Transverse colon (tissue), 4 donors: ENCODE results near the gene FER. TPM values are rescaled to one million over a fixed set of nuclear protein-coding genes. Genes with fewer than 3 reads are reported as not detected.

Source experiments
- DNase-seq: peaks from one replicate; pipeline ENCODE4 v3.0.0-alpha.2; 2019
- H3K27ac ChIP-seq, 4 donors: fragments of 200-600 bp; sonication (generic); 2 replicates each; pipeline ENCODE4 v1.5.1; 2016 to 2018; ENCODE audit warnings: inconsistent platforms in 4 of 4
- H3K27me3 ChIP-seq: fragments of 200-600 bp; sonication (generic); 2 replicates; pipeline ENCODE4 v1.5.1; 2017; ENCODE audit warnings: inconsistent platforms
- H3K36me3 ChIP-seq, 4 donors: fragments of 200-600 bp; sonication (generic); 2 replicates each; pipeline ENCODE4 v1.5.1; 2017 to 2019; ENCODE audit warnings: inconsistent platforms in 4 of 4
- H3K4me1 ChIP-seq, 4 donors: fragments of 200-600 bp; sonication (generic); 2 replicates each; pipeline ENCODE4 v1.5.1; 2017 to 2020; ENCODE audit warnings: inconsistent platforms in 4 of 4
- H3K4me3 ChIP-seq, 4 donors: fragments of 200-600 bp; sonication (generic); 1 replicate in 1 of 4; 2 replicates in 3 of 4; pipeline versions ENCODE4 v1.5.1 to v1.6.1; 2017 to 2019; ENCODE audit warnings: inconsistent platforms in 4 of 4
- H3K9me3 ChIP-seq, 2 donors: fragments of 200-600 bp; sonication (generic); 2 replicates each; pipeline ENCODE4 v1.5.1; 2017 to 2019; ENCODE audit warnings: inconsistent platforms in 2 of 2
- CTCF ChIP-seq, 5 experiments: fragments of 200-600 bp in 3 of 5; fragments of 450-650 bp in 2 of 5; sonication (generic) in 3 of 5; IDR thresholded peaks; 1 replicate in 2 of 5; 2 replicates in 3 of 5; pipeline ENCODE4 v1.5.1; 2016 to 2017; ENCODE audit warnings: antibody characterized with exemption in 5 of 5, inconsistent platforms in 3 of 5, mild to moderate bottlenecking in 2 of 5, moderate library complexity in 1 of 5
- EP300 ChIP-seq: sonication (generic); formaldehyde crosslinking; IDR thresholded peaks from one replicate; pipeline ENCODE4 v1.6.1; 2017; ENCODE audit warnings: antibody characterized with exemption, low read depth
- POLR2A ChIP-seq: fragments of 450-650 bp; IDR thresholded peaks from one replicate; pipeline ENCODE4 v1.6.1; 2016; ENCODE audit warnings: antibody characterized with exemption, mild to moderate bottlenecking, moderate library complexity
- POLR2AphosphoS5 ChIP-seq, 3 donors: sonication (generic); formaldehyde crosslinking; IDR thresholded peaks; one replicate each; pipeline ENCODE4 v1.6.1; 2016; ENCODE audit warnings: antibody characterized with exemption in 3 of 3
- WGBS, 2 donors: methylation state at CpG; one replicate each; pipeline ENCODE4 v1.1.5; 2018; ENCODE audit warnings: low coverage in 1 of 2; 5-methylcytosine and 5-hydroxymethylcytosine counted together
- in situ Hi-C, 4 donors: fragments of 200-750 bp; cut with MboI; loops; one replicate each; pipeline versions ENCODE4 v1.15.0 to v1.15.1; 2017; ENCODE audit warnings: low sequenced_read_pairs in 3 of 4, low pct_ligation_motif_present in 1 of 4, low pct_unique_long_range_greater_than_20kb in 1 of 4
- intact Hi-C: fragments of 100-400 bp; cut with DNase I; formaldehyde crosslinking; loops from one replicate; pipeline ENCODE4 v1.15.1; 2023; ENCODE audit warnings: low total_unique reads
- total RNA-seq, 4 donors: library from RNA; depleted of rRNA; stranded (reverse); fragments of >200 nt; gene quantifications; one replicate each; pipeline ENCODE4 v1.1.0, GENCODE V29; 2016

FER gene
- total RNA-seq, 4 donors from 2014 or later = 7.5 to 25.5 (median 13.1) TPM

- H3K4me1 ChIP-seq = no peaks in the 10 kb centered on the region
- no peaks in the 10 kb centered on the region for H3K36me3 ChIP-seq
- intact Hi-C loops = no loop called here
- H3K27ac ChIP-seq = no peak overlapping the region
- no peak for DNase-seq
- 96% methylated on average over 2 of the region's 2 CpGs; no CpG with 5 or more reads in 1 of the 2 donors for WGBS, 2 donors
- in situ Hi-C loops = no loop called here
- no peak overlapping the region for H3K4me3 ChIP-seq
- no peak for TF ChIP-seq POLR2AphosphoS5 (IDR thresholded peaks at IDR 0.05)
- no peak for TF ChIP-seq CTCF (IDR thresholded peaks at IDR 0.05)
- no peak for TF ChIP-seq POLR2A
- TF ChIP-seq EP300 = no peak
- peaks cover 5 to 7% of the 10 kb centered on the region in 2 donors for H3K9me3 ChIP-seq
- H3K27me3 ChIP-seq = no peaks in the 10 kb centered on the region
Observed at GRCh38 chr5:109231331-109231730, 483.6 kb downstream of the FER start.

GRCh38 chr5:109234381-109234780 lies 486.7 kb downstream of the FER start:
- in situ Hi-C loops (no loop called here), intact Hi-C loops (no loop called here)
- DNase-seq = no peak
- Histone ChIP-seq H3K27ac (no peak overlapping the region), H3K4me1 (no peaks in the 10 kb centered on the region), H3K27me3 (no peaks in the 10 kb centered on the region), H3K4me3 (no peak overlapping the region), H3K9me3 (peaks cover 11% of the 10 kb centered on the region in 2 donors), H3K36me3 (no peaks in the 10 kb centered on the region)
- 91% methylated on average over 4 of the region's 4 CpGs; no CpG with 5 or more reads in 1 of the 2 donors for WGBS, 2 donors
- no peak for TF ChIP-seq POLR2AphosphoS5 (IDR thresholded peaks at IDR 0.05)
- no peak for TF ChIP-seq CTCF (IDR thresholded peaks at IDR 0.05)
- no peak for TF ChIP-seq POLR2A
- TF ChIP-seq EP300 = no peak

- Histone ChIP-seq H3K4me3 (no peak overlapping the region), H3K4me1 (no peaks in the 10 kb centered on the region), H3K27me3 (no peaks in the 10 kb centered on the region), H3K9me3 (peaks cover 11% of the 10 kb centered on the region in 2 donors), H3K36me3 (no peaks in the 10 kb centered on the region), H3K27ac (no peak overlapping the region)
- no peak for DNase-seq
- in situ Hi-C loops = no loop called here
- TF ChIP-seq POLR2A (no peak), POLR2AphosphoS5 (IDR thresholded peaks at IDR 0.05) (no peak), CTCF (IDR thresholded peaks at IDR 0.05) (no peak), EP300 (no peak)
- WGBS, 2 donors = 88 to 100% methylated on average over 1 to 5 of the region's 5 CpGs
- intact Hi-C loops = no loop called here
Observed at GRCh38 chr5:109239456-109239855, 491.8 kb downstream of the FER start.

- no peaks in the 10 kb centered on the region for H3K36me3 ChIP-seq
- H3K9me3 ChIP-seq = peaks cover 6 to 9% of the 10 kb centered on the region in 2 donors
- H3K4me1 ChIP-seq = no peaks in the 10 kb centered on the region
- H3K4me3 ChIP-seq = no peak overlapping the region
- TF ChIP-seq POLR2A (no peak), POLR2AphosphoS5 (IDR thresholded peaks at IDR 0.05) (no peak)
- in situ Hi-C loops (no loop called here), intact Hi-C loops (no loop called here)
- no peaks in the 10 kb centered on the region for H3K27me3 ChIP-seq
- no peak overlapping the region for H3K27ac ChIP-seq
- DNase-seq = no peak
Observed at GRCh38 chr5:109242518-109242917, 494.8 kb downstream of the FER start.

GRCh38 chr5:109246395-109246794 lies 498.7 kb downstream of the FER start:
- DNase-seq = no peak
- WGBS, 2 donors = 88 to 95% methylated on average over 2 of the region's 2 CpGs
- no peaks in the 10 kb centered on the region for H3K27me3 ChIP-seq
- intact Hi-C loops (no loop called here), in situ Hi-C loops (no loop called here)
- no peaks in the 10 kb centered on the region for H3K4me1 ChIP-seq
- H3K9me3 ChIP-seq = peaks cover 6 to 9% of the 10 kb centered on the region in 2 donors
- H3K27ac ChIP-seq = no peak overlapping the region
- no peak overlapping the region for H3K4me3 ChIP-seq
- no peaks in the 10 kb centered on the region for H3K36me3 ChIP-seq
- no peak for TF ChIP-seq CTCF (IDR thresholded peaks at IDR 0.05)
- no peak for TF ChIP-seq EP300
- TF ChIP-seq POLR2AphosphoS5 (IDR thresholded peaks at IDR 0.05) = no peak
- TF ChIP-seq POLR2A = no peak
